ENCODE results near the gene PODXL2.
A peak's percentile ranks its signal among the peaks of the same experiment; 100 is the strongest.

The PODXL2 gene, protein sequence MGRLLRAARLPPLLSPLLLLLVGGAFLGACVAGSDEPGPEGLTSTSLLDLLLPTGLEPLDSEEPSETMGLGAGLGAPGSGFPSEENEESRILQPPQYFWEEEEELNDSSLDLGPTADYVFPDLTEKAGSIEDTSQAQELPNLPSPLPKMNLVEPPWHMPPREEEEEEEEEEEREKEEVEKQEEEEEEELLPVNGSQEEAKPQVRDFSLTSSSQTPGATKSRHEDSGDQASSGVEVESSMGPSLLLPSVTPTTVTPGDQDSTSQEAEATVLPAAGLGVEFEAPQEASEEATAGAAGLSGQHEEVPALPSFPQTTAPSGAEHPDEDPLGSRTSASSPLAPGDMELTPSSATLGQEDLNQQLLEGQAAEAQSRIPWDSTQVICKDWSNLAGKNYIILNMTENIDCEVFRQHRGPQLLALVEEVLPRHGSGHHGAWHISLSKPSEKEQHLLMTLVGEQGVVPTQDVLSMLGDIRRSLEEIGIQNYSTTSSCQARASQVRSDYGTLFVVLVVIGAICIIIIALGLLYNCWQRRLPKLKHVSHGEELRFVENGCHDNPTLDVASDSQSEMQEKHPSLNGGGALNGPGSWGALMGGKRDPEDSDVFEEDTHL

GRCh38 chr3:127628788-127629466 lies at the start of gene PODXL2:
Gene PODXL2, plus strand, starts transcription at chr3:127629185. Its CDS starts 35 bp downstream, at chr3:127629220.
- intact Hi-C loops (cut with DNase I; ENCODE audit: low total_unique reads): no loop called here
- Histone ChIP-seq H3K27ac (no peak within 1 kb of the TSS), H3K27me3 (peaks cover 0 to 10% of the 10 kb centered on the region in 2 donors), H3K4me3 (peak within 1 kb of the TSS; percentile 48 to 64), H3K36me3 (no peaks in the 10 kb centered on the region), H3K9me3 (no peaks in the 10 kb centered on the region), H3K4me1 (peaks cover 0 to 18% (median 11%) of the 10 kb centered on the region in 4 donors)
- no peak for TF ChIP-seq CTCF (IDR thresholded peaks at IDR 0.05)
- DNase-seq: peak in 1 of 2 donors; percentile 36

DNA sequence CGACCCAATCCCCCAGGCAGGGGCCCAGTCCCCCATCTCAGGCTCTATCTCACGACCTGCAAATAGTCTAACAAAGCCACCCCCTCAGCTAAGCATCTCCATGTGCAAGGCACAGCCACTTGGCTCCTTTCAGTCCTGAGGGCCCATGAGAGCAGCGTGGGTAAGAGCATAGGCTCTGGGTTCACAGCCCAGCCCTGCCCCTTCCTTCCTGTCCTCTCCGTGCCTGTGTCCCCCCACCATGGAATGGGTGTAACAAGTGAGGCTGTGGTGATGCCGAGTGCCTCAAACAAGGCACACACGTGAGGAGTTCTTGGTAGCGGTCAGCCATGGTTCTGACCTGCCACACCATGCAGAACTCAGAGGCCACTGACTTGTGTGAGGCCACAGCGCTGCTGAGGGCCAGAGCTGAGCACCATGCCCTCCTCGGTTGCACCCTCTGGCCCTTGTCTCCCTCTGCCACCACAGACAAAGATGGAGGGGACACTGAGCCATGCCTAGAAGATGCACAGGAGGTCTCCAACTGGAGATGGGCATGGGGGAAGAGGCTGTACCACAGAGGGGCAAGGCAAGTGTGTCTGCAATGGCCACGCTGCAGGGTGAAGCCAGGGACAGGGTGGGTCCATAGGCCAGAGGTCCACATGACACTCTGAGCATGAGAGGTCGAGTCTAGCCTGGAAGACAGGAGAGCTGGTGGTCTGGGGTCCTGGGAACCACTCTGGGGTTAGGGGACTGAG lies 48.5 kb upstream of the PODXL2 start:
- DNase-seq: no peak
- intact Hi-C loops (cut with DNase I; ENCODE audit: low total_unique reads): no loop called here
- H3K4me1 ChIP-seq: peaks cover 0 to 12% (median 4%) of the 10 kb centered on the region in 4 donors
- H3K4me3 ChIP-seq: no peak overlapping the region
- no peak for TF ChIP-seq CTCF (IDR thresholded peaks at IDR 0.05)
- H3K27me3 ChIP-seq: no peaks in the 10 kb centered on the region
- H3K27ac ChIP-seq: no peak overlapping the region
- H3K36me3 ChIP-seq: peaks cover 0 to 61% (median 17%) of the 10 kb centered on the region in 3 donors
- no peaks in the 10 kb centered on the region for H3K9me3 ChIP-seq

GRCh38 chr3:127584734-127585133 lies 44.3 kb upstream of the PODXL2 start:
- Histone ChIP-seq H3K9me3 (no peaks in the 10 kb centered on the region), H3K4me3 (no peak overlapping the region), H3K36me3 (peaks cover 0 to 19% (median 0%) of the 10 kb centered on the region in 3 donors), H3K4me1 (peaks cover 0 to 50% (median 26%) of the 10 kb centered on the region in 4 donors), H3K27ac (no peak overlapping the region), H3K27me3 (no peaks in the 10 kb centered on the region)
- intact Hi-C loops (cut with DNase I; ENCODE audit: low total_unique reads): no loop called here
- no peak for DNase-seq
- TF ChIP-seq CTCF (IDR thresholded peaks at IDR 0.05): no peak

GRCh38 chr3:127585163-127585812 lies 43.7 kb upstream of the PODXL2 start:
- no peak for TF ChIP-seq CTCF (IDR thresholded peaks at IDR 0.05)
- DNase-seq: no peak
- Histone ChIP-seq H3K9me3 (no peaks in the 10 kb centered on the region), H3K4me3 (no peak overlapping the region), H3K27ac (no peak overlapping the region), H3K4me1 (peaks cover 0 to 50% (median 26%) of the 10 kb centered on the region in 4 donors), H3K36me3 (peaks cover 0 to 13% (median 0%) of the 10 kb centered on the region in 3 donors), H3K27me3 (no peaks in the 10 kb centered on the region)
- intact Hi-C loops (cut with DNase I; ENCODE audit: low total_unique reads): no loop called here
